ENCODE results near the gene UNC79. TPM values are rescaled to one million over a fixed set of nuclear protein-coding genes. Genes with fewer than 3 reads are reported as not detected.
"Not testable (repeated sequence)": the region's sequence is repeated elsewhere in the genome, so short reads cannot be mapped to it uniquely, and the experiment has no call there.

Gene UNC79
- total RNA-seq, 4 donors from 2014 or later, result 0.33 to 0.73 (median 0.51) TPM

- no peak for TF ChIP-seq POLR2A (IDR thresholded peaks at IDR 0.05)
- TF ChIP-seq CTCF (IDR thresholded peaks at IDR 0.05 in 4 of 5, conservative IDR thresholded peaks at IDR 0.05 in 1 of 5), result no peak
- Histone ChIP-seq H3K27ac (no peak overlapping the region), H3K4me3 (no peak overlapping the region), H3K4me1 (no peaks in the 10 kb centered on the region), H3K36me3 (no peaks in the 10 kb centered on the region), H3K27me3 (no peaks in the 10 kb centered on the region), H3K9me3 (no peaks in the 10 kb centered on the region)
- DNase-seq (no peak), ATAC-seq (no peak)
- intact Hi-C loops (cut with DNase I; ENCODE audit: low total_unique reads) (no loop called here), in situ Hi-C loops (cut with MboI; ENCODE audit: low sequenced_read_pairs in 4 of 4) (no loop called here)
Measured at GRCh38 chr14:93398491-93398890, 32.2 kb upstream of the UNC79 start.

GRCh38 chr14:93402951-93403350 lies 27.8 kb upstream of the UNC79 start:
- Histone ChIP-seq H3K9me3 (no peaks in the 10 kb centered on the region), H3K27ac (no peak overlapping the region), H3K4me1 (no peaks in the 10 kb centered on the region), H3K27me3 (no peaks in the 10 kb centered on the region), H3K36me3 (no peaks in the 10 kb centered on the region), H3K4me3 (no peak overlapping the region)
- intact Hi-C loops (cut with DNase I; ENCODE audit: low total_unique reads), result no loop called here
- no peak for TF ChIP-seq POLR2A (IDR thresholded peaks at IDR 0.05)
- TF ChIP-seq CTCF (IDR thresholded peaks at IDR 0.05 in 4 of 5, conservative IDR thresholded peaks at IDR 0.05 in 1 of 5), result no peak
- in situ Hi-C loops (cut with MboI; ENCODE audit: low sequenced_read_pairs in 4 of 4), result no loop called here
- DNase-seq (no peak), ATAC-seq (no peak)

GRCh38 chr14:93410021-93410420 lies 20.7 kb upstream of the UNC79 start:
- in situ Hi-C loops (cut with MboI; ENCODE audit: low sequenced_read_pairs in 4 of 4), result no loop called here

GRCh38 chr14:93410893-93411292 lies 19.8 kb upstream of the UNC79 start:
- Histone ChIP-seq H3K4me1 (no peaks in the 10 kb centered on the region), H3K27me3 (no peaks in the 10 kb centered on the region), H3K27ac (no peak overlapping the region), H3K9me3 (no peaks in the 10 kb centered on the region), H3K4me3 (no peak overlapping the region), H3K36me3 (no peaks in the 10 kb centered on the region)
- DNase-seq (no peak), ATAC-seq (no peak)
- intact Hi-C loops (cut with DNase I; ENCODE audit: low total_unique reads) (no loop called here), in situ Hi-C loops (cut with MboI; ENCODE audit: low sequenced_read_pairs in 4 of 4) (no loop called here)
- TF ChIP-seq POLR2A (IDR thresholded peaks at IDR 0.05) (no peak), CTCF (IDR thresholded peaks at IDR 0.05 in 4 of 5, conservative IDR thresholded peaks at IDR 0.05 in 1 of 5) (no peak)

More at GRCh38 chr14:93410021-93410420, 20.7 kb upstream of the UNC79 start:
- no peaks in the 10 kb centered on the region for H3K4me1 ChIP-seq
- H3K27ac ChIP-seq, result no peak overlapping the region
- no peaks in the 10 kb centered on the region for H3K27me3 ChIP-seq
- ATAC-seq (no peak), DNase-seq (no peak)
- intact Hi-C loops (cut with DNase I; ENCODE audit: low total_unique reads), result no loop called here
- no peak for TF ChIP-seq POLR2A (IDR thresholded peaks at IDR 0.05)
- TF ChIP-seq CTCF (IDR thresholded peaks at IDR 0.05 in 4 of 5, conservative IDR thresholded peaks at IDR 0.05 in 1 of 5), result no peak
- no peaks in the 10 kb centered on the region for H3K36me3 ChIP-seq
- H3K9me3 ChIP-seq, result no peaks in the 10 kb centered on the region
- no peak overlapping the region for H3K4me3 ChIP-seq

- H3K36me3 ChIP-seq; DNase-seq; H3K4me1 ChIP-seq; ATAC-seq; H3K9me3 ChIP-seq; in situ Hi-C loops (cut with MboI; ENCODE audit: low sequenced_read_pairs in 4 of 4); H3K4me3 ChIP-seq; intact Hi-C loops (cut with DNase I; ENCODE audit: low total_unique reads); H3K27ac ChIP-seq: not testable (repeated sequence)
- peaks cover 5 to 16% (median 6%) of the 10 kb centered on the region in 3 donors for H3K27me3 ChIP-seq
Measured at GRCh38 chr14:93425136-93425535, 5.6 kb upstream of the UNC79 start.

Data from gastrocnemius medialis (tissue), 4 donors.